Left lung (tissue), 10 donors: ENCODE measurements around the gene OR13F1. TPM values are rescaled to one million over a fixed set of nuclear protein-coding genes. Genes with fewer than 3 reads are reported as not detected.
"Not testable (repeated sequence)": the region's sequence is repeated elsewhere in the genome, so short reads cannot be mapped to it uniquely, and the experiment has no call there.

Source experiments
- ATAC-seq: fragments of 200-7000 bp; cut with Tn5 transposase; one replicate; pipeline ENCODE4 v1.9.1; 2020; ENCODE audit warnings: moderate library complexity
- DNase-seq, 4 donors: peaks; one replicate each; pipeline ENCODE4 v3.0.0-alpha.2; 2013 to 2020
- H3K27ac ChIP-seq, 2 donors: fragments of 200-600 bp; sonication (generic) in 1 of 2; one replicate each; pipeline versions ENCODE4 v1.5.0 to v1.8.0; 2020 to 2021
- H3K27me3 ChIP-seq, 2 donors: fragments of 200-600 bp; sonication (generic) in 1 of 2; one replicate each; pipeline versions ENCODE4 v1.5.0 to v1.8.0; 2020 to 2021
- H3K36me3 ChIP-seq, 2 donors: fragments of 200-600 bp; sonication (generic) in 1 of 2; one replicate each; pipeline versions ENCODE4 v1.5.0 to v1.8.0; 2020 to 2021
- H3K4me1 ChIP-seq, 2 donors: fragments of 200-600 bp; one replicate each; pipeline ENCODE4 v1.8.0; 2021
- H3K4me3 ChIP-seq, 2 donors: fragments of 200-600 bp; sonication (generic) in 1 of 2; one replicate each; pipeline versions ENCODE4 v1.5.0 to v1.8.0; 2020 to 2021; ENCODE audit warnings: mild to moderate bottlenecking in 1 of 2
- H3K9me3 ChIP-seq, 2 donors: fragments of 200-600 bp; sonication (generic) in 1 of 2; one replicate each; pipeline versions ENCODE4 v1.5.0 to v1.8.0; 2020 to 2021
- CTCF ChIP-seq, 2 donors: fragments of 200-600 bp; sonication (generic) in 1 of 2; IDR thresholded peaks; one replicate each; pipeline versions ENCODE4 v1.5.0 to v1.8.0; 2021; ENCODE audit warnings: antibody characterized with exemption in 2 of 2
- intact Hi-C, 2 donors: fragments of 100-400 bp; cut with DNase I; formaldehyde crosslinking; loops; one replicate each; pipeline versions ENCODE4 v1.11.2 to v1.14.2; 2022
- polyA plus RNA-seq, 6 donors: library from polyadenylated mRNA; unstranded; fragments of 120-200 nt; gene quantifications; one replicate each; pipeline ENCODE4 v1.2.1, GENCODE V29; 2013; ENCODE audit not compliant: insufficient read length in 6 of 6
- total RNA-seq, 2 donors: library from RNA; stranded (reverse); fragmentation: NEBNext Ultra II Directional; extraction: Animal tissue kit (Norgen Biotek cat#: 25700); gene quantifications; one replicate each; pipeline ENCODE4 v1.2.1, GENCODE V29; 2021
- donor health status: DM: no; HTN: yes; CAD: no.
- donor health status: DM: no; HTN: no; CAD: no.

OR13F1 gene
- total and polyA plus RNA-seq, 8 donors = not detected

- no peak for TF ChIP-seq CTCF (IDR thresholded peaks at IDR 0.05)
- Histone ChIP-seq H3K9me3 (no peaks in the 10 kb centered on the region), H3K4me3 (no peak overlapping the region), H3K27ac (no peak overlapping the region), H3K27me3 (no peaks in the 10 kb centered on the region), H3K4me1 (no peaks in the 10 kb centered on the region), H3K36me3 (no peaks in the 10 kb centered on the region)
- intact Hi-C loops = no loop called here
- no peak for ATAC-seq
- no peak for DNase-seq
Observed at GRCh38 chr9:104485014-104485413, 19.0 kb upstream of the OR13F1 start.

GRCh38 chr9:104494808-104495207 lies 9.3 kb upstream of the OR13F1 start:
- no peak for TF ChIP-seq CTCF (IDR thresholded peaks at IDR 0.05)
- intact Hi-C loops = no loop called here
- H3K36me3 ChIP-seq = no peaks in the 10 kb centered on the region
- no peaks in the 10 kb centered on the region for H3K27me3 ChIP-seq
- no peak overlapping the region for H3K27ac ChIP-seq
- DNase-seq = peak in 1 of 4 donors; percentile 1
- H3K4me3 ChIP-seq = no peak overlapping the region
- no peaks in the 10 kb centered on the region for H3K4me1 ChIP-seq
- no peaks in the 10 kb centered on the region for H3K9me3 ChIP-seq
- ATAC-seq = no peak

- intact Hi-C loops = no loop called here
- no peak for ATAC-seq
- no peak for DNase-seq
- no peak overlapping the region for H3K27ac ChIP-seq
- no peaks in the 10 kb centered on the region for H3K4me1 ChIP-seq
- no peaks in the 10 kb centered on the region for H3K9me3 ChIP-seq
- no peaks in the 10 kb centered on the region for H3K27me3 ChIP-seq
- H3K4me3 ChIP-seq = no peak overlapping the region
- no peak for TF ChIP-seq CTCF (IDR thresholded peaks at IDR 0.05)
- no peaks in the 10 kb centered on the region for H3K36me3 ChIP-seq
Observed at GRCh38 chr9:104503440-104503839, 623 bp upstream of the OR13F1 start.

- no peak for DNase-seq
- Histone ChIP-seq H3K4me3 (no peak overlapping the region), H3K27ac (no peak overlapping the region), H3K36me3 (no peaks in the 10 kb centered on the region), H3K27me3 (no peaks in the 10 kb centered on the region), H3K4me1 (no peaks in the 10 kb centered on the region), H3K9me3 (no peaks in the 10 kb centered on the region)
- intact Hi-C loops = no loop called here
- TF ChIP-seq CTCF (IDR thresholded peaks at IDR 0.05) = no peak
- ATAC-seq = no peak
Observed at GRCh38 chr9:104506565-104506964, 2.5 kb downstream of the OR13F1 start.

GRCh38 chr9:104514901-104515300 lies 10.8 kb downstream of the OR13F1 start:
- ATAC-seq = no peak
- no peaks in the 10 kb centered on the region for H3K9me3 ChIP-seq
- TF ChIP-seq CTCF (IDR thresholded peaks at IDR 0.05) = no peak
- H3K4me3 ChIP-seq = no peak overlapping the region
- H3K36me3 ChIP-seq = no peaks in the 10 kb centered on the region
- no peaks in the 10 kb centered on the region for H3K27me3 ChIP-seq
- intact Hi-C loops = no loop called here
- H3K27ac ChIP-seq = no peak overlapping the region
- no peaks in the 10 kb centered on the region for H3K4me1 ChIP-seq
- DNase-seq = no peak

- ATAC-seq, intact Hi-C loops, H3K36me3 ChIP-seq, H3K4me1 ChIP-seq, H3K27me3 ChIP-seq, H3K4me3 ChIP-seq, DNase-seq, H3K27ac ChIP-seq, H3K9me3 ChIP-seq: not testable (repeated sequence)
Observed at GRCh38 chr9:104520241-104520640, 16.2 kb downstream of the OR13F1 start.
